ENCODE measurements around the gene TUBGCP2.

Gene TUBGCP2

DNA sequence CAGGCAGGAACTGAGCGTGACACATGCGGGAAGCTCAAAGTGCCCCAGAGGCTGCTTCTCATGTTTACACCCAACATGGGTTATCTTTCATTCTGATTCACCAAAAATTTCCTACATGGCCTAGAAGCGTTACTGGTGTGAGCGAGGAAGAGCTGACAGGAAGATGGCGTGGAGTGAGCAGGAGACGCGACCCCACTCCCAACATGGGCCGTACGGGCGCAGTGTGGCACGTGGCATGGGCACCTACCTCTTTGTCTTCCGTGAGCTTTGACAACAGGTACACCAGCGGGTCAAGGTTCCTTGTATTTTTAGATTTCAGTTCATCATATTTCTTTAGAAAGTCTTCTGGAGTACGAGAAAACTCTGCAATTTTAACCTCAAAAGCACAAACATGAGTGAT is 8.9 kb downstream of the TUBGCP2 start:
- DNase-seq, result no peak

DNA sequence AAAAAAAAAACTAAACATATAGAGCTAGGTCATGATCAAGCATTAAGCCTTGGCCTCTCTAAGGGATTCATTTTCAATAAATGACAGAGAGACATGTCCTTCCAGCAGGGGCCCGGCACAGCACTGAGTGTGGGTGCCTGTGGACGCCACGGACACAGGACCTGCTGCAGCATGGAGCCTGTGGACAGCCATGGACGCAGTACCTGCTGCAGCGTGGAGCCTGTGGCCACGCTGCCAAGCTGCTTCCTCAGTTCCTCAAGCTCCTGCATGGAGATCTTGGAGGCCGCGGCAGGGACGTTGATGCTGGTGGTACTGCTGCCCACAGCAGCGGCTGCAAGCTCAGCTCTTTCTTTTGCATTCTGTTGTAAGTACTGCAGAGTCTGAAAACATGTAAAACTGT is 9.4 kb downstream of the TUBGCP2 start:
- DNase-seq, result no peak

DNA sequence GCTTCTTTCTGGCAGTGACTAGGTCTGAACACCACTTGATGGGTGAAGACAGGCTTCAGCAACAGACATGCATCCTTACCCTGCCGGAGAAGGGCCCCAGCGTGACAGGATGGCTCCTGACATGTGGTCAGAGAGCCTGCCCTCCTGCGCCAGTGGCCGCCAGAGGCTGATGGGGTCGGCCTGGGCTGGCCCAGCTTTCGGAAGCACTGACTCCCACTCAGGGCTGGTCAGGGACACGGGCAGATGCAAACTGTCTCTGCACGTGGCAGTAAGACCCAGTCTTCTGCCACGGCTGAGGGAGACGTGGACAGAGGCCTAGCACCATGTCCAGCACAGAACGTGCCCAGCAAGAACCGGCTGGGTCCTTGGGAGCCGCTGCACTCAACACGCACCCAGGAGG is 10.2 kb downstream of the TUBGCP2 start:
- DNase-seq, result no peak

DNA sequence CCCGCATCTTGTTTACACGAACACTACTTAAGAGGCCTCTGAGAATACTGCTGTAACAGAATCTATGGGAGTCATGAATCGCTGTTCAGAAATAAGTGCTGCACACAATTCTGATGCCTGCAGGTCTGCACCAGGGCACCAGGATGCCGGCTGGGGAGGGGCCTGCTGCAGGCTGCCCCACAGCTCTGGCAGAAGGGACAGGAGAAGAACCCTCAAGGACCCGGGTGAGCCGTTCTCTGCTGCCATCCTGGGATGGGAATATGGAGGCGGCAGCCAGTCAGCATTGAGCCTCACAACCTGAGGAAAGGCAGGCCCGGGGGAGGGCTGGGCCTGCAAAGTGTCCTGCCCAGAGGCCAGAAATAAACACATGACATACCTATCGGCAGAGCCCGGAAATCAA is 11.2 kb downstream of the TUBGCP2 start:
- no peak for DNase-seq

DNA sequence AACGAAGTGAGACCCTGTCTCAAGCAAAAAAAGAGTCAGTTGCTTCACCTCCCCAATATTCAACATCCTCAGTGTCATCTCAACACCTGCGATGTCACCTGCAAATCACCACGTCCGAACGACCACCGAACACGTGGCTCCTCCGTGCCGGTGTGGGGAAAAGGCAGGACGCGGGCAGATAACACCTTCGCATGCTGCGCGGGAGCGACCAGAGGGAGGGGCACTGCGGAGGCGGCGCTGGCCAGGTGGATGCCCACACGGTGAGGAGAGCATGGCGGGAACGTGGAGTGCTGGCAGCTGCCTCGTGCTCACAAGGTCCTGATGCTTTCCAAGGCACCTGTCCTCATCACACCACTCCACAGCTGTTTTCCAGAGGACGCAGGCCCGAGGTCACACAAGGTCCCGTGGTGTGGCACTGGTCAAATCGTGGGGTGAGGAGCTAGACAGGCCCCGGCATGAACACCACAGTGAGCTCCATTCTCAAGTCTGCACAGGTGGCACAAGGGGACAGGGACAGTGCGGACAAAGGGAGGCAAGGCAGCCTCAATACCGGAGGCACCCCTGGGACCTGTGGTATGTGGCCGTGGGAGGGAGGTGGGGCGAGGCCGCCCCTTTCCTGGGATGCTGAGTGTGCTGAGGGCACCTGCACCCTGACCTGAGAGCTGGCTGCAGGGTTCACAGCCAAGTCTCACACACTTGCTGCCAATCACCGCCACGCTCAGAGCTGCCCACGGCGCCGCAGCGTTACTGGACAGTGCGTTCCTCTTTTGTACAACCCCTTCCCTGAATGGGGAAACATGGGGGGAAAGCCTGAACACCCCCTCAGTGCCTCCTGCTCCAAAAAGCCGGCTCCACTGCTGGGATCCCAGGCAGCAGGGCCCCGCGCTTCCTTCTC is 13.0 kb downstream of the TUBGCP2 start:
- DNase-seq, result no peak

DNA sequence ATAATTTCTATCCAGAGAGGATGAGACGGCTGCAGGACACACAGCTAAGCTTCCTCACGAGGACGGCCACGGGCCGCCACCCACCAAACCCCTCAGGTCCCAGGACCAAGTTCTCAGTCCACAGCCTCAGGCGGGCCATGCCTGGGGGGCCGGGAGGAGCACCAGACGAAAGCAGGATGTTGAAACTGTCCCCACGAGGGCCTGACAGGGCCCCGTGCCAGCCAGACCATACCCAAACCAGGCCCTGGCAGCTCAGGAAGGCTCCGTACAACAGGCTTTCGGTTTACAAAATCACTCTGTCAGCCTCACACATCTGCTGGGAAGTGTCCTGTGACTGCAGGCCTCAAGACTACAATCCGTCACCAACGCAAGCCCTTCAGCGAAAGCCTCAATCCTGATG is 14.5 kb downstream of the TUBGCP2 start:
- no peak for DNase-seq

DNA sequence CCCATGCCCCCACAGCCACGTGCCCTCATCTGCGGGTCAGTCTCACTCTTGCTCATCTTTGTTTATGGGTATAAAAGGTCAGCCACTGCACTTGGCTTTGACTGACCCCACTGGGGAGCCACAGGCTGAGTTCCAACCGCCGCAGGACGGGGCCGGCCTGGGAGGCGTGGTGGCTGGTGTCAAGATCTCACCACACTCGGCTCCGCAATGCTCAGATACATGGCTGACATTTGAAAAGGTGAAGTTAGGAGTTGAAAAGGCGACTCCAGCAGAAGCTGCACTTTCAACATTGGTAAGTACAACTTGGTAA is 14.9 kb downstream of the TUBGCP2 start:
- no peak for DNase-seq

DNA sequence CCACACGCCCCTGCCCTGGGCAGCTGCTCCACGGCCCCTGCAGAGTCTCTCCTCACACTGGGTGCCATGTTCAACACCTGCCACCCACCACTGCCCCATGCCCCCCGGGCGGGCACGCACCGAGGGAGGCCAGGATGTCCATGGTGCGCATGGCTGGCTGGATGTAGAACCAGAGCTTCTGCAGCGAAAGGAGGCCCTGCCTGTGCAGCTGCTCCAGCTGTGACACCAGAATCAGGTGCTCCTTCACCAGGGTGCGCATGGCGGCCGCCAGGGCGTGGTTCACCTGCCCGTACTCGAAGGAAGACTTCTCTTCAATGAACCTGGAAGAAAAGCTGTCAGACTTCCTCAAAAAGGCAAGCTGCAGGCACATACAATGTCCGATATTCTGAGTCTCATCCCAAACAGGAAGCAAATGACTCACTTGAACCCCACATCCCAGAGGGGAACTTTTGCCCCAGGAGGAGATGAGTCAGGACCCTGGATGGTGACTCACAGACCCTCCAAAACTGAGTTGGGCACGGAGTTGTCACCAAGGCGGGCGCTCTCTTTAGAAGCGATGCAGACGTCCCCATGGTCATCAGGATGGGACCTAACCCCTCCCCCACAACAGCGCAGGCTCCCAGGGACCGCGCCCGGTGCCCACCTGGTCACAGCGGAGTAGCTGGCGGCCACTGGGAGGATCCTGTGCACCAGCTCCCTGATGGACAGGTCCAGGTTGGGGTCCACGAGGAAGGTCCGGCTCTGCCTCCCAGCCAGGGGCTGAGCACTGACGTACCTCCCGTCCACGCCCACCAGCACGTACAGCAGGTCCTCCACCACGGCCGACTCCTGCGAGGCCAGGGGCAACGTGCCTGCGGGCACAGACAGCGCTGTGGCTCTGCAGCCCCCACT is 15.5 kb downstream of the TUBGCP2 start:
- no peak for DNase-seq

DNA sequence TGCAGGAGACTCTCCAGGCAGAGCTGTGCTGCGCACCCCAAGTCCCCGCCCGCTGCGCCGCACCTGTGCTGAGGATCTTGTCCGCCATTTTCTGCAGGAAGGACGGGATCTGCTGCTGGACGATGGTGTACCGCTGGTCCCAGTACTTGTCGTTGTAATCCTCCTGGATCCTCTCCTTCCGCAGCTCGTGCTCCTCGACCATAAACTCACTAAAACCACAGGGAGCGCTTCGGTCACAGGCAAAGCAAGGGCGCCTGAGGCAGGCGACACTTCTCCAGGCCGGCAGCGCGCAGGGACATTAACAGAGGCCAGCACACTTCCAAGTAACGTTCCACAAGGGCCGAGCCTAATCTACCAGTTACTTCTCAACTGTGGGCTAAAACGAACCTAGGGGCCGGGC is 18.9 kb downstream of the TUBGCP2 start:
- DNase-seq, result no peak

DNA sequence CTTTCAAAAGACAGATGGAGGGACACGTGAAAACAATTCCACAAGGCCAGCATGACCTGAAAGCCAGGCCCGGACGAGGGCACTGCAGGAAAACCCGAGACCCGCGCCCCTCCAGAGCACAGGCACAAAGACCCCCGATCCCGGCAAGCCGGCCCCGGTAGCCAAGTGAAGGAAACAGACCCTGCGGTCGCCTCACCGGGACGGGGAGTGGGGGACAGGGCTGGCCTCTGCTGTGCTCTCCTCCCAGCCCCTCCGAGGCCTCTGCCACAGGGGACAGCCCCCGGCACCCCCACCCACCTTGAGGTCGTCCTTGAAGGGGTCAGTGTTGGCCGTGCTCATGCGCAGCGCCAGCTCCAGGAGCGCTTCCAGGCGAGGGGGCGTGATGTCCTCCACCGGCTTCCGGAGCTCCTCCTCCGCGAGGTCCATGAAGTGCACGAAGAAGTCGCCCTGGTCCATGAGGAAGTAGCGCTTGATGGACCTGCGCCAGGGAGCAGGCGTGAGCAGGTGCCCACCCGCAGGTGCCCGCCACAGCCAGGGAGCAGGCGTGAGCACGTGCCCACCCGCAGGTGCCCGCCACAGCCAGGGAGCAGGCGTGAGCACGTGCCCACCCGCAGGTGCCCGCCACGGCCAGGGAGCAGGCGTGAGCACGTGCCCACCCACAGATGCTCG is 20.7 kb downstream of the TUBGCP2 start:
- DNase-seq, result no peak

DNA sequence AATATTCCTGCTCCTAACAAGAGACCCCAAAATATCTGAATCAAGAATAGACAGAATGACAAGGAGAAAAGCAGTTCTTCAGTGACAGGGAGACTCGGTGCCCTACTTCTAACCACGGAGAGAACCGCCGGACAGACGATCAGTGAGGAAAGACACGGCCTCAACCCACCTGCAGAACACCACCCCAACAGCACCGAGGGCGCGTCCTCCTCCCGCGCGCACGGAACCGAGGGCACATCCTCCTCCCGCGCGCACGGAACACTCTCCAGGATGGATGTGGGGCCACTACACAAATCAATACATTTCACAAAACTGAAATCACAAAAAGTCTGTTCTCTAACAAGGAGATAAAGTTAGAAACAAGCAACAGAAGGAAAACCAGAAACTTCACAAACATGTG is 22.3 kb downstream of the TUBGCP2 start:
- no peak for DNase-seq

DNA sequence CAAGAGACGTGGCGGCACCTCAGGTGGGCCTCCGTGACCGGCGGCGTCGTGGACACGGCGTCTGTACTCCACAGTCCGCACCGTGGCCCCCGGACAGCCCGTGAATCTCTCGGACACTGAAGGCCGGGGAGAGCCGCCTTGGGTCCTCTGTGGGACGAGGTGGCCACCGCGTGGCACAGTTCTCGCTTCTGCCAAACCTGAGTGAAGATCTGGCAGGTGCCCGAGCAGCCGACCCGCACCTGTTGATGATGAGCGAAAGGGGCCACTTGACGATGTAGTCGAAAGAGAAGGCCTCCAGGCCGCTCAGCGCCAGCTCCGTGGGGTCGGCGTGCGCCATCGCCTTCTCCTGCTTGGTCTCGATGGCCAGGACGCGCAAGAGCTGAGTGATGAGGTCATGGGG is 23.5 kb downstream of the TUBGCP2 start:
- no peak for DNase-seq

DNA sequence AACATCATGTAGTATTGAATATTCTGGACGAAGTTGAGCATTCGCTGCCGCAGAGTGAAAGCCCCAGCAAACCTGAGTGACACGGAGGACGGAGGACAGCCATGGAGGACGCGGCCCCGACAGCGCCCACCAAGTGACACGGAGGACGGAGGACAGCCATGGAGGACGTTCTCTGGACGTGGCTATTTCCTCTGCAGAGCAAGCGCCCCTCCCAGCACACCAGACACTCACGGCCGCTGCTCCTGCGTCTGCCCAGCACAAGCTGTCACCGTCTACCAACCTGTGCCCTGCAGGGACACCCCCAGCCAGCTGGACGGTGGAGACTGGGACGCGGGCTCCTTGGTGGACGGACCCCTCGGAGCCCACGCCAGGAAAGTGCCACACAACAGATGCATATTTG is 24.7 kb downstream of the TUBGCP2 start:
- DNase-seq, result no peak

DNA sequence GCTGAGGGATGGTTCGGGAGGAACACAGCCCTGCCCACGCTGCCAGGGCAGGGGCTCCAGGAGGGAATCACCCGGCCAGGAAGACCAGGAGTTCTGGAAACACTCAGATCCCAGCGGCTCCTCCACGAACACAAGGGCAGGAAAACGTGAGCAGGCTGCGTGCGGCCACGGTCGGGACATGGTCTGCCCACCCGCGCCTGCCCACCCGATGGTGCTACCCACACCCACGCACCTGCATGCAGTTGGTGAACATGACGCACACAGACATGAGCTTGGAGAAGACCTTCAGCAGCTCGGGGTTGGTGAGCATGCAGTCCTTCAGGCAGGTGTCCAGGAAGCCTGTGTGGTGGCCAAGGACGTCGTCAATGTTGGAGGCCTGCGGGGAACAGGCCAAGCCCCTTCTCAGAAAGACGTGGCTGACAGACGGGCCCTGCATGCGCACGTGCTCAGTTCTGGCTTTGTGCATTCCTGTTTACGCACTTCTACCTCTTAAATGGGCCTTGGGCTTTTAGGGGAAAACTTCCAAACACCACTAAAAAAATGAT is 25.8 kb downstream of the TUBGCP2 start:
- no peak for DNase-seq

DNA sequence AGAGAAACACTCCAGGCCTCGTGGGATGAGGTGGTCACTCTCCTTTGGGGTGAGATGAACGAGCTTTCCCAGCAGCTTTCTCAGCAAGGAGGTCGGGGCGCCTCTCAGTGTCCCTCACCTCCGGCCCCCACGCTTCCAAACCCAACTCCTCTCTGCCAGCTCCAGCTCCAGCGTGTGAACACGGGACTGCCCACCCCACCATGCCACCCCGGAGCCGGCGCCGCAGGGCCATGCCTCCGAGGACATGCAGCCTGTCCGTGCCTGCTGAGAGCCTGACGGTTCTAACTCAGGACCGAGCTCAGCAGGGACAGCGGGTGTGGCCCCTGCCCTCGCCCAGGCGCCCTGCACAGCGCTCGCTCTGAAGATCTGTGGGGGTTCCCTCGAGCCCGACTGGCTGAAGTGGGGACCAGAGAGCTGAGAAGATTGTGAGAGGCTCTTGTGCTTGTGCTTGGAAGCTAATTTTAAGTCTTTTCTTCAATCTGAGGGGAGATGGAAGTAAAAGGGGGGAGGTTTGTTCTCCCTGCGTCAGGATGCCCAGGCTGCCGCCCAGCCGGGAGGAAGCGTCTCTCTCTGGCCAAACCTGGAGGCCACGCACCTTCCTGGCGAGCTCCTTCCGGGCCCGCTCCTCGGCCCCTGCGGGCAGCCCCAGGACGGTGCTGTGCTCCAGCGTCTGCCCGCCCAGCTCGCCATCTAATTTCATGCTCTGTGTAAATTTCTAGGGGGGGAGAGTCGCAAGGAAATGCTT is 26.9 kb downstream of the TUBGCP2 start:
- no peak for DNase-seq

DNA sequence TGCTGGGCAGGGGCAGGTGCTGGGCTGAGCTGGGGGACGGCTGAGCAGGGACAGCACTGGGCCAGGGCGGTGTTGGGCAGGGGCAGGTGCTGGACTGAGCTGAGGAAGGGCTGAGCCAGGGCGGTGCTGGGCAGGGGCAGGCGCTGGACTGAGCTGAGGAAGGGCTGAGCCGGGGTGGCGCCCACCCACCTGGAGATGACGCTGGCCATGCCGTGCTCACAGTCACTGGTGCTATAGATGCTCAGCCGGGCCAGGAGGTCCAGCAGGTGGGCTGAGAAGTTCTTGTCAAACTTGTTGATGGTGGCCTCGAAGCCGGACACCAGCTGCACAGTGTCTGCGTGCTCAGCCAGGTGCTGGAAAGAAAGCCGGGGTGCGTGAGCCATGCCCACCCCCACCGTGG is 27.6 kb downstream of the TUBGCP2 start:
- DNase-seq, result no peak

DNA sequence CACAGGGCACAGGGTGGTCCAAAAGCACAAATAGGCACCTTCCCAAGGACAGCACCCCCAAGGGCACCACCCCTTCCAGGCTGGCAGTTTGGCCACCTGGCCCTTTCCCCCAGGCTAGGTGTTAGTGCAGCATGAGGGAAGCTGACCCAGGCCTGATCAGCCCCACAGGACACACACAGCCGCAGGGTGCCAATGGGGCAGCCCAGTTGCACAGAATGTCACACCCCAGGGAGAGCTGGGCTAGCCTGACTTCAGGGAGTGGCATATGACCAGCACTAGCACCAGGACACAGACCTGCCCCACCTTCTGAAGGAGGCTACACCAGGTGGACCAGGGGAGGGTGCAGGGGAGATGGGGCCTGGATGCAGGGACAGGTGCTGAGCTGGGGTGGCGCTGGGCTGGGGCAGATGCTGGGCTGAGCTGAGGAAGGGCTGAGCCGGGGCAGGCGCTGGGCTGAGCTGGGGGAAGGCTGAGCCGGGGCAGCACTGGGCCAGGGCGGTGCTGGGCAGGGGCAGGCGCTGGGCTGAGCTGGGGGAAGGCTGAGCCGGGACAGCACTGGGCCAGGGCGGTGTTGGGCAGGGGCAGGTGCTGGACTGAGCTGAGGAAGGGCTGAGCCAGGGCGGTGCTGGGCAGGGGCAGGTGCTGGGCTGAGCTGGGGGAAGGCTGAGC is 28.1 kb downstream of the TUBGCP2 start:
- DNase-seq, result no peak

DNA sequence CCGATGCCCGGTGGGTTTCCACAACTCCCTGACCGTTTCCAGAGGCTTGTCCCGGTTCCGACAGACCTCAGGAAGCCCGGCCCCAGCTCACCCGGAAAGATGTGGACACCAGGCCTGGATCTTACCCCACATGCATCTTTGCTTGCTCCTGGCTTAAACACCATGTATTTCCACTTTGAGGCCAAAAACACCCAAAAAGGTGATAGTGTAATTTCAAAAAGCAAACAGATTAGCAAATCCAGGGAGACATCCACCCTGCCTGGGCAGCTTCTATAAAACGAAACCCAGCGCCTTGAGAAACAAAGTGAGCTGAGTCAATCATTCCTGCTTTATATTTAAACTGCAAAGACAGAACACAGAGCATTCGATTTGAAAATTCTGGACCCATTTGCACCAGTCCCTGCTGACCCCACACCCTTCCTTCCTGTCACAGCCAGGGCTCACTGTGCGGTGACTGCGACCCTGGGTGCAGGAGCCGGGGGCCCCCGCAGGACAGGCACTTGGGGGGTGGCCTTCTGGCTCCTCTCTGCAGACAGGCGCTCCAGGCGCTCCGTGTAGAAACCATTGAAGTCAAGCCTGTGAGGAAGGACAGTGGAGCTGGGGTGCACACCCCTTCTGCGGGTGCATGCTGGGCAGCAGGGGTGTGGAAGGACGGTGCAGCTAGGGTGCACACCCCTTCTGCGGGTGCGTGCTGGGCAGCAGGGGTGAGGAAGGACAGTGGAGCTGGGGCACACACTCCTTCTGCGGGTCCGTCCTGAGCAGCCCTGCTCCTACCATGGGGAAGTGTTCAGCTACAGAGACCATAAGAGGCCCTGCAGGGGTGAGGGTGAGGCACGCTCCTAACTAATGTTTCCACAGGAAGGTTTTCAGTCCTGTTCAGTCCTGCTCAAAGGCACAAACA is 29.1 kb downstream of the TUBGCP2 start:
- DNase-seq, result no peak

DNA sequence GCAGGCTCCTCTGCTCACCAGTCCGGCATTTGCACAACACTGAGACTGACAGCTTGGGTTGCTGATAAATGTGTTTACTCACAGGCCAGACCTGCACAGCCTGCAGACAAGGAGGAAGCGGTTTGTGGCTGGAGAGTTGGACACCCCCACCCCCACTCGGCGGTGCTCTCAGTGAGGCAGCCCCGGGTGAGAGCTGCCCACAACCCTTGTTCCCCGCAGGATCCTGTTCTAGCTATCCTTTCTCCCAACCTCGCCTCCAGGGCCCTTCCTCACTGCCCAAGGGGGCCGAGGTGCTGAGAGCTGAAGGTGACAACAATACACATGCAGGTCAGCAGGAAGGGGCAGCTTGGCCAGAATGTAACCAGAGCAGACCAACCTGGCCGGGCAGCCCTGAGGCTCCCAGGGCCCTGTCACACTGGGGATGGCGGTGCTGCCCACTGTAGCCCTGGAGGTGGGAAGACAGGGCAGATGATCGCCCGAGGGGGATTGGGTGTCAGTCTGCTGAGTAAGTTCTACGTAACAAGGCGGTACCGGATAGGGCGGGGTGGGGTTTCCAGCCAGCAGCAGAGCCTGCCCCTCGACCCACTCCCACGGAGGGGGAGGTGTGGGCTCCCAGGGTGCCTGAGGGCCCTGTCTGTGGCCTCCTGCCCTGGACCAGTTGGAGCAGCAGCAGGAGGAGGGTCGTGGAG is 30.0 kb downstream of the TUBGCP2 start:
- DNase-seq, result no peak

DNA sequence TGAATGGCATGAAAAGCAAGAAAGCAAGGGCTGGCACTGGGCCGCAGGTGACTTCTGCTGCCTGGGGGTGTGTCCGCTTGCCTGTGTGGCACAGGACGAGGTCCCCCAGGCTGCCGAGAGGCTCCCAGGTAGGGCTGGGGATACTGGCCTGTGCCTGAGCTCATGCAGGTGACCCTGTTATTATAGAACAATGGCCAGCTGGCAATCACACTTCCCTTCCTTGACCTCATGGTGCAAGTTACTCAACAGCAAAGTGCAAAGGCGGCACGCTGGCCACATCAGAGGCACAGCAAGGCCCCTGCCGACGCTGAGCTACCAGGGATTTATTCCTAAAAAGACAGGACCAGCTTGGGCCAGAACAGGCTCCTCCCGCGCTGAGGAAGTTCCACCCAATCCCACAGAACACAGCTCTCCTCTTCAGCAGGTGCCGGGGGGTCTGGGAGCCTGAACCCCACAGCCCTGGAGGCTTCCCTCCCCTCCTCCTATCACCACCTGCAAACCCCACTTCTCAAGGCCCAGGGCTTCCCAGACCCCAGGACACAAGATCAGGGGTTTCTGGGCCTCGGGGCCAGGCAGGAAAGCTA is 30.6 kb downstream of the TUBGCP2 start:
- no peak for DNase-seq
